Measurements from ENCODE around the gene ALDH18A1.
"Not testable (repeated sequence)": the region's sequence is repeated elsewhere in the genome, so short reads cannot be mapped to it uniquely, and the experiment has no call there.

The ALDH18A1 gene

DNA sequence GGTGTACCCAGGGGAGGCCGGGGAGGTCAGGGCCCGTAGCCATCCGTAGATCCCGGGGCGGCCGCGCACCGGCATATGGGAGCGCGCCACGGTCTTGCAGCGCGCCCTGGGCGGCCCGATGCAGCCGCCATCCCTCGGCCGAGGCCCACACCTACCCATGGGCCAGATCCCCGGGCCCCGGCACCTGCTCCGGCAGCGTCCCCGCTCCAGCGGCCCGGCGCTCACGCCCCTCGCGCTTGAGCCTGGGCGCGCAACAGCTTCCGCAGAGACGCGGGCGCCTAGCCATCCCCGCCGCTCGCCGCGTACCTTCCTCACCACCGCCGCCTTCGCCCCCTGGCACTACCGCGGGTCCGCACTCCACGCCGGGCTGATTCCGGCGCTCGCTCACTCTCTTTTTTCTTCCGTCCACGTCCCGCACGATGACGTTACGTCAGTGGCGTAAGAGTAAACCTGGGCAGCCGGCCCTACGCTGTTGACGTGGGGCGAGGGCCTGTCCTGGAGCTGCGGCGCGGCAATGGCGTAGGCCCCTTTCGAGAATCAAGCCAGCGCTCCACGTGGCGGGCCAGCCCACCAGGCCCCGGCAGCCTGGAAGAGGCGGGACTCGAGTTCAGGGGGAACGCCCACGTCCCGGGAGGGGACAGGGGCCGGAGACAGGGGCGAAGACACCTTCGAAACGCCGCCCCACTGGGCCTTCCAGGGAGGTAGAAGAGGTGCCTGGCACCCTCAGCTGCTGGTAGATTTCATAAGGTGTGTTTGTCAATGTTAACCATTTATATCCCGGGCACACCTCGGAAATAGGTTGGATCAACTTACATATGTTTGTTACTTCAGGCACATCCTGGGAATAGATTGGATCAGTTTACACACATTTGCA lies at the start of gene ALDH18A1:
ALDH18A1 (minus strand) TSS at position 421 of the 874 bp plus-strand sequence. CDS start 3,334 bp downstream, outside the sequence.
- DNase-seq (ENCODE audit: low read depth) = peak; percentile 84

DNA sequence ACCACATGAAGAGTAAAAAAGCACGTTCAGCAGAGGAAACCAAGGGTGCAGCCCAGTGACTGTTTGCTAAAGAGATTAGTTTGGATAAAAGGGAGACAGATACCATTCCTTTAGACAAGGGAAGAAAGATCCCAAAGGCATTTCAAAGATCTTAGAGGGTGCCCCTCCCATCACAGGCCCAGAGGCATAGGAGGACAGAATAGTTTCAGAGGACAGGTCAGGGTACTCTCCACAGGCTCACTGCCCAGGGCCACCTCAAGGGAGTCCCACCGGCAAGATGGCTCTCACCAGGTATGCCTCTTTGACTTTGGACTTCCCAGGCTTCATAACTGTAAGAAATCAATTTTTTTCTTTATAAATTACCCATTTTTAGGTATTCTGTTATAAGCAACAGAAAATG lies 41.9 kb upstream of the ALDH18A1 start:
- DNase-seq (ENCODE audit: low read depth) = no peak

DNA sequence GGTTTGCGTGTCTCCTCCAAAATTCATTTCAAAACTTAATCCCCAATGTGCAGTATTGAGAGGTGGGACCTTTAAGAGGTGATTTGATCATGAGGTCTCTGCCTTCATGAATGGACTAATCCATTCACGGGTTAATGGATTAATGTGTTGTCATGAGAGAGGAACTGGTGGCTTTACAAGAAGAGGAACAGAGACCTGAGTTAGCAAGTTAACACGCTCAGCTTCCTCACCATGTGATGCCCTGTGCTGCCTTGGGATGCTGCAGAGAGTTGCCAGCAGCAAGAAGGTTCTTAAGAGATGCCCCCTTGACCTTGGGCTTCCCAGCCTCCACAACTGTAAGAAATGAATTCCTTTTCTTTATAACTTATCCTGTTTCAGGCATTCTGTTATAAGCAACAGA lies 40.9 kb upstream of the ALDH18A1 start:
- no peak for DNase-seq (ENCODE audit: low read depth)

DNA sequence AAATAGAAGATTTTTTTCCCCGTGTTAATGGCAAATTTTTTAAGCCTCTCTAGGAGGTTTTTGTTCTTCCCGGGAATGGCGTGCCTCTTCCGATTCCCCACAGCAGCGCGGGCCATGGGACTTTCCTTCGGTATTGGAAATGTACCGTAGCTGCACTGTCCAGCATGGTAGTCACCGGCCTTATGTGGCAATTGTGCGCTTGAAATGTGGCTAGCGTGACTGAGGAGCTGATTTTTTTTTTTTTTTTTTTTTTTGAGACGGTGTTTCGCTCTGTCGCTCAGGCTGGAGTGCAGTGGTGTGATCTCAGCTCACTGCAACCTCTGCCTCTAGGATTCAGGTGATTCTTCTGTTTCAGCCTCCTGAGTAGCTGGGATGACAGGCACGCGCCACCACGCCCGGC lies 38.2 kb upstream of the ALDH18A1 start:
- DNase-seq (ENCODE audit: low read depth) = no peak

DNA sequence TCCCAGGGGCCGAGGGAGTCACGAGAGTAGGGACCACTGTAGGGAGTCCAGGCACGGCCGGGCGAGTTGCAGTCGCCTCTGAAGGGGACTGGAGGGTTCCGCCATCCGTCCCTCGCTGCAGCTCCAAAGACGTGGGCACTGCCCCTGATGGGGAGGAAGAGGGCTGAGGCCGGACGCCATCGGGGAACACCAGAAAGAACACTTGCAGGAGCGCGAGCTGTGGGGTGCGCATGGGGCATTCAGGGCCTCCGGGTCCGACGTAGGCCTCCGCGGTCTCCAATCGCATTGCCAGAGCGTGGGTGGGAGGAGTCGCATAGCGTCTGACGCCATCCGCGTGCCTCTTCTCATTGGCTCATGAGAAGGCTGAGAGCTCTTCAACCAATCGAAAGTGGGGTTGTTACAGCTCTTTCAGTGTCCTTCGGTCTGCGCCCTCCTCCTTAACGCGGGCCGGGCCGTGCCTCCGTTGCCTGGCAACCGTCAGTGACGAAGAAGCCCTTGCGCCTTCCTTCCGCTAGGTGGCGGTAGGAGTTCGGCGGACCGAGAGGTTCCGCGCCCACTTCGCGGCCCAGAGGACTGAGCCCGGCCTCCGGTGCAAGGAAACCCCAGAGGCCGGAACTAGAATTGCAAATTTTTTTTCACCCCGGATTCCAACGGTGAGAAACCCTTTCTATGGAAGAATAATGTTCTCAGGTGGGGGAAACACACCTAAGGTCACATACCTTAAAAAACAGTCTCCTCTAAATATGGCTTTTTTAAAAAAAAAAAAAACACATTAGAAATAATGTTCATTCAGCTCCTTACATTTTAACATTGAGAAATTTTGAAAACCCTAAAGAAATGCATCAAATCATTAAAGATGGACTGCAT lies 37.4 kb upstream of the ALDH18A1 start, which contains the start of gene TCTN3:
TCTN3 (minus strand) TSS at position 260 of the 867 bp plus-strand sequence; CDS start at position 232, 28 bp downstream.
- peak; percentile 86 for DNase-seq (ENCODE audit: low read depth)

DNA sequence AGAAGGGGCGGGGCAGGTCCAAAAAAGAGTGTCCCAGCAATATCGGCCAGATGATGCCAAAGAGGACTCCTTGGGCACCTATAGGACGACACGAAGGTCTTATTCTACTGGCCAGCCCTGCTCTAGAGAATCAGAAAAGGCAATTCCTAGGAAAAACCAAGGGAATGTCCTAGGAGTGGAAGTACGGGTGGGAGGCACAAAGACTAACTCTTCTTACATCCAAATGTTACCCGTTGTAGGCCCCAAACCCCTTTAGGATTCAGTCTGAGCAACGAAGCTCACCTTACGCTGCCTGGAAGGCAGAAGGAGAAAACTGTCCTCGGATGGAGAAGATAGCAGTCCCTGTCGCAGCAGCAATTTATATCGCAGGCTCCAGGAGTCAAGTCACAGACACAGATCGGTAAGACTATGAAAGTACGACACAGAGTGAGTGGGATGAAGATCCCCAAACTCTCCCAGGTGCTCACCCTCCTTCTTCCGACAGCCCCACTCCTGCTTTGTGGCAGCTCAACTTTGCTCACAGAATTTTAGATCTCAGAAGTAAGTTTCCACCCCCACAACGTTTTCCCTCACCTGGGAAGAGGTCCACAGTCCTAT lies 36.7 kb upstream of the ALDH18A1 start:
- no peak for DNase-seq (ENCODE audit: low read depth)

DNA sequence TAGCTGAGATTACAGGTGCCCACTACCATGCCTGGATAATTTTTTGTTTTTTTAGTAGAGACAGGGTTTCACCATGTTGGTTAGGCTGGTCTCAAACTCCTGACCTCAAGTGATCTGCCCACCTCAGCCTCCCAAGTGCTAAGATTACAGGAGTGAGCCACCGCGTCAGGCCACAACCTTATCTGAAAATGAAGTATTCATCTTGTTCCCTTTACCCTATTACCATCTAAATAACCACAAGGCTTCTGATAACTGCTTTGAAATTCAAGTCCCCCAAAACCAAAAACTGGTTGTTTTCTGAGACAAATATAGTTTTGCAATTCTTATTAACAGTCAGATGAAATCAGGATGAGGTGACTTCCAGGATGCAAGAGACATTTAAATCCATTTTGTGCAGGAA lies 34.8 kb upstream of the ALDH18A1 start:
- DNase-seq (ENCODE audit: low read depth) = no peak

DNA sequence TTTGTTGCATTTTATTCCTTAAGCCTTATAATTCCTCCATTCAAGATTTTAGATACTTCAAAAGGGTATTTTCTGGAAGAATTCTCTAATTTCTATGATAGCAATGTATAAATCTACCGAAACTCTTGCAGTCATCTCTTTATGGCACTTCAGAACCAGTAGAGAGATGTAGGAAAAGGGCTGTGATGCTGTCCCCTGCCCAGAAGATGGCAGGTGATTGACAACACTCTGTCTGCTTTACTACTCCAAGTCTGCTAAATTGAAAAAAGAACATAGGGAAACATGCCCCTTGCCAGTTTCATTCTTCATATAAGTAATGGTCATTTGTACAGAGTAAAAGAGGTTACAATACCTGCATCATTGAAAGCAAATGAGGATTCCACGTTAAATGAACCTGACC lies 32.1 kb upstream of the ALDH18A1 start:
- DNase-seq (ENCODE audit: low read depth) = no peak

DNA sequence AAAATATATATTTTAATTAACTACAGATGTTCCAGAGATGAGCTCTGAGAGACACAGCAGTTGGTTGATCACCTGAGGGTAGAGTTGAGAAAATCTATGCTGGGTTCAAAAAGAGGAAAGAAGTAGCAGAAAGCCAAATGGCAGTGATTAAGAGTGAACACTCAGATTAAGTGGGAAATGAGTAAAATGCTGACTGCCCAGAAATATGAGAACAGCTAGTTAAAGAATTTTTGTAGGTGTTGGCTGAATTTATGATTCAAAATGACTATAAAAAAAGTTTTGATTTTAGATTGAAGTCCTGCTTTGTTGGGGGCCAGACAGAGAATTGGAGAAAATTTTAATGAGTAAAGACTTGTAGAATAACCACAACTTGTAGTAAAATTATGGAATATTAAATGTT lies 27.5 kb upstream of the ALDH18A1 start:
- no peak for DNase-seq (ENCODE audit: low read depth)

DNA sequence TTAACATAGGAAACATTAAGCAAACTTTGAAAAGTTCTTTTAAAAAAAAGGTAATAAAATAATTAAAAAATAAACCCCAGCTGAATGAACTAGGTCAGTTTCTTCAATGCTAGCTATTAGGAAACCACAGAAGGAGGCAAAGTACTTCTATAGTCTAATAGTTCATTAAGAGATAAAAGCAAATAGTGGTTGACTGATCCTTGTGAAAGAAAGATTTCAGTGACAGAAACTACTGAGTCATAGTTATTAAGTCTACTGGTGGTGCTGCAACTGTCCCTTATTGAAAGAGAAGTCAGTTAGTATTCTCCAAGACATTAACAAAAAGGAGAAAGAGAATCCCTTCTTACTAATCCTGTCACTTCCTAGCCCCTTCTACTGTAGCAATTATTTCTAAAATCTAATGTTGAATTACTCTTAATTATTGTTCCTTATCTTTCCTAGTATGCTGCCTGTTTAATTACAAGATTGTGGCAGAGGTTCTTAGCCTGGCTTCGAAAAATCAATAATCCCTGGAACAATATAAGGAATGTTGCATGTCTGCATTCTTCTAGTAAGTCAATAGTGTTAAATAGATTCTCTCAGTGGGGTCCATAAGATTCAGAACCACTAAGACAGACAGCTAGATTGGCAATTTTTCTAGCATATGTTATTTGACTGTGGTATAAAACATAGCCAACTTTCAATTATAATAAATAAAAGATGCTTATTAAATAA lies 19.0 kb upstream of the ALDH18A1 start:
- no peak for DNase-seq (ENCODE audit: low read depth)

DNA sequence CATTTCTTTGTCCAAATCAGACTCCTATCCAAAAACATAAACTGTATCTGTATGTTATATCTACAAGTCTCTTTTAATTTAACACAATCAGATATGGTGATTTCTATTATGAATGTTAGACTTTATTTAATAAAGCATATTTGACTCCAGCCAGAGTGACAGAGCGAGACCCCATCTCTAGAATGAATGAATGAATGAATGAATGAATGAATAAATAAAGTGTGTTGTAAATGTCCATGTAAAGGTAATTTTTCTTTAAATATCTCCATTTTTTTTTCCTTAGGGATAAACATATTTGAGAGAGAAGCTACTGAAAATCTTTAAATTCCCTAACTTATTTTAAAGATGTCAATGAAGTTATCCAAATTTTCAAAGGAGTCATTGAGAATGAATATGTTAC lies 18.1 kb upstream of the ALDH18A1 start:
- DNase-seq (ENCODE audit: low read depth) = no peak

DNA sequence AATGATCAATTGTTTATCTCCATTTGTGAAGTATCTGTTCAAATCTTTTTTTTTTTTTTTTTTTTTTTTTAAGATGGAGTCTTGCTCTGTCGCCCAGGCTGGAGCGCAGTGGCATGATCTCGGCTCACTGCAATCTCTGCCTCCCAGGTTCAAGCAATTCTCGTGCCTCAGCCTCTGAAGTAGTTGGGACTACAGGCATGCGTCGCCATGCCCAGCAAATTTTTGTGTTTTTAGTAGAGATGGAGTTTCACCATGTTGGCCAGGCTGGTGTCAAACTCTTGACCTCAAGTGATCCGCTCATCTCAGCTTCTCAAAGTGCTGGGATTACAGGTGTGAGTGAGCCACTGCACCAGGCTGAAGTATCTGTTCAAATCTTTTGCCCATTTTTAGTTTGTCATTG lies 16.1 kb upstream of the ALDH18A1 start:
- not testable (repeated sequence) for DNase-seq (ENCODE audit: low read depth)

DNA sequence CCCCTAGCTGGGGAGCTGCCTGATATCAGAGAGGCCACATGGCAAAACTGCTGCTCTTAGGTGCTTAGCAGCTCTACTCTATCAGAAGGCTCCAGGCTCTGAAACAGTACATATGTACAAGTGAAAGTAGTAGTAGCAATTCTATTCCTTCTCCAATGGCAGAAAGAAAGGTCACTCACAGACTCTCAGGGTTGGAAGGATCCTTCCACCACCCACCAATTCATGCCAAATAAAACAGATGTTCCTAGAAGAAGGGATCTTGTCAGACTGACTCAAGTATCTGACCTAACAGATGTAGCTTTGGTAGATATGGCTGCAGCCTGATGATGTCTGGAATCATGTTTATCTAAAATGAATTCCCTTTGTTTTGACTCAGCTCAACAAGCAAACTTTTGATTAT lies 8.0 kb upstream of the ALDH18A1 start:
- DNase-seq (ENCODE audit: low read depth) = no peak

DNA sequence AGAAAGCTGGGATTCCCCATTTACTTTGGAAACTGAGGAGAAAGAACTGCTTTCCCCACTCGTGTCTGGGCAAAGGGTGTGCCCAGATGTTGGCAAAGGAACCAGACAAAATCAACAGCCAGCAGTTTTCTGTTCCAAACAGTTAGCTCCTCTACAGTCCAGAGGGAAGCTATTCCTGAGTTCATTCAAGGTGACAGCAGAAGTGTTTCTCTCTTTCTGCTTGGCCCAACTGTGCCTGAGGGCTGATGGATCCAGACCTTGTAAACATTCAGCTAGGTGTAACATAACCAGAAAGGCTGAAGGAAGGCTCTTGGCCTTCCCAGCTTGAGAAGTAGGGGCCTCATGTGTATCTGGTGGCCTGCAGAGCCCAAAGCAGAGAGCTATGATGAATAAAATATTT lies 7.0 kb upstream of the ALDH18A1 start:
- no peak for DNase-seq (ENCODE audit: low read depth)

DNA sequence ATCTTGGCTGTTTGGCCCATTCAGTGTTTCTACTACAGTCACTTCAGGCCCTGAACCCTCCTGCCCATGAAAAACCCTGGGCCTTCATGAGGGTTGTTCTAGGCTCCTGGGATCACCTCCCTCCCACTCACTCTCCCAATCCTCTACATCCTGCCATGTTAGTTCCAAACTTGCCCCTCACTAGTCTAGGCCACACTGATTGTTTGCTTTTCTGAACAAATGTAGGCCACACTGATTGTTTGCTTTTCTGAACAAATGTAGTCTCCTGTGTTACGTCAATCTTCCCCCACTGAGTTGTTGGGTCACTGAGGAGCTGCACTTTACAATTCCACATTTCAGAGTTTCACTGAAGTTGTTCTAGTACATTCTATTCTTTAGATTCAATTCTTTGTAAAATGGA lies 5.3 kb upstream of the ALDH18A1 start:
- DNase-seq (ENCODE audit: low read depth) = no peak

DNA sequence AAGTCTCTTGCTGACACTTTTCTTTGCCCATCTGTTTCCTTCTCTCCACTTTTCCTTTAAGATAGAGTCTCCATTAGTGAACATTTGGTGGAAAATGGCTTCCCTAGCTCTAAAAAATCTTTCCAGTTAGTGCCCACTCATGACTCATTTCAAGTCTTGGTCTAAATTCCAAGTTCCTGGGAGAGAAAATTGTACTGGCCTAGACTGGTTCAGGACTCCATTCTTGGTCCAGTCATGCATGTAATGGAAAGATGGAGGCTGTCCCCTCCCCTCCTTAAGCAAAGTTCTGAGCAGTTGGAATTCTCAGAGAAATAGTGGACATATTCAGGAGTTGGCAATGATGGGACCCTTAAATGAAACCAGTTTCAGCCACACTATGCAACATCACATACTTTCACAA lies 3.8 kb upstream of the ALDH18A1 start:
- no peak for DNase-seq (ENCODE audit: low read depth)

DNA sequence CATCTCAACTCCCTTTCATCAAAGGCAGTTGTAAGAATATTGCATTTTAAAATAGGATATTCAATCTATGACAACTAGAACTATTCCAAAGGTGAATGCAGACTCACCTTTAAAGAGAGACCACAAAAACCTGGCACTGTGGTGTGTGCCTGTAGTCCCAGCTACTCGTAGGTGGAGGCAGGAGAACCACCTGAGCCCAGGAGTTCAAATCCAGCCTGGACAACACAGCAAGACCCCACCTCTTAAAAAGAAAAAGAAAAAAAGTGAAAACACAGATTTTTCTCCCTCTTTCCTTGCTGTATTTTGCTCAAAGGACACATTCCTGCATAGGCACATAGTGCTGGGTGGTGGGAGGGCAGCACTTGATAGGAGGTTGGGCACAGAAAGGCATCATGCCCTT lies 739 bp upstream of the ALDH18A1 start:
- no peak for DNase-seq (ENCODE audit: low read depth)

DNA sequence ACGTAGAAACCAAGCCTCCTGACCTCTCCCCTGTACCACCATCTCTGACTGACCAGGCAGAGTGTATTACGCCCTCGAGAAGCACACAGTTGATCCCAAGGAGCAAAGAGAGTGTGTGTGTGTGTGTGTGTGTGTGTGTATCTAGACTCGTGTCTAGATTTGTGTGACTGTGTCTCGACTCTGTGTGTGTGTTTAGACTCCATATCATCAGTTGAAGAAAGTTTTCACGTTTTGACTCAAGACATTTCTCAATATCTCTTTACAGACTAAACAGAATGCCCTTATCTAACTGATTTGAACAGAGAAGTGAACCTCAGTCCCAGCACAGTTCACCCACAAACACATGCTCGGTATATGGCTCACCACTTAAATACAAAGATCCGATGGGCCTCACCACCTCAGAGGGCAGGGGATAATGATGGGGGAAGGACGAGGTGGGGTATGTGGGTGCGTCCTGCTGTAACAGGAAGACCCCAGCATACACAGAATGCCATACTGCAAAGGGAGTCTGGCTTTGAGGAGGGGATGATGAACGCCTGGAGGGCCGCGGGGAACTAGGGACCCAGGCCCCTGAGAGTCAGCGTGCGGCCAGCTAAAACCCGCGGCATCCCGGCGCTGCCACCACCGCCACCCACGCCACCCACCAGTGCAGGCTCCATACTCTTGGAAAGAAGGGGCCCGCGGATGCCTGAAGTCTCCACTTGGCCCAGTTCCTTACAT lies 780 bp downstream of the ALDH18A1 start:
- no peak for DNase-seq (ENCODE audit: low read depth)

DNA sequence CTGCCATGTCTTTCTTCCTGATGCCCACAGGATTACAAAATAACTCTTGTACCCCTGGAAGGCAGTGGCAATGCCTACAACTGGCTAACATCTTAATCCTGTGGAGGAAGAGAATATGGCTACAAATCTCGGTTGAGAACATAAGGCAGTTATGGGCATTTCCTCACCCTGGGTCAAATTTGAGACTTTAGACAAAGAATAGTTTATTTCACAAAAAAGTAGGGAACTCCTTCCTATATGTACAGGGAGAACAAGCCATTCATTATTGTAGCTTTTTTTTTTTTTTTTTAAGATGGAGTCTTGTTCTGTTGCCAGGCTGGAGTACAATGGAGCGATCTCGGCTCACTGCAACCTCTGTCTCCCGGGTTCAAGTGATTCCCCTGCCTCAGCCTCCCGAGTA lies 2.6 kb downstream of the ALDH18A1 start:
- DNase-seq (ENCODE audit: low read depth) = no peak

DNA sequence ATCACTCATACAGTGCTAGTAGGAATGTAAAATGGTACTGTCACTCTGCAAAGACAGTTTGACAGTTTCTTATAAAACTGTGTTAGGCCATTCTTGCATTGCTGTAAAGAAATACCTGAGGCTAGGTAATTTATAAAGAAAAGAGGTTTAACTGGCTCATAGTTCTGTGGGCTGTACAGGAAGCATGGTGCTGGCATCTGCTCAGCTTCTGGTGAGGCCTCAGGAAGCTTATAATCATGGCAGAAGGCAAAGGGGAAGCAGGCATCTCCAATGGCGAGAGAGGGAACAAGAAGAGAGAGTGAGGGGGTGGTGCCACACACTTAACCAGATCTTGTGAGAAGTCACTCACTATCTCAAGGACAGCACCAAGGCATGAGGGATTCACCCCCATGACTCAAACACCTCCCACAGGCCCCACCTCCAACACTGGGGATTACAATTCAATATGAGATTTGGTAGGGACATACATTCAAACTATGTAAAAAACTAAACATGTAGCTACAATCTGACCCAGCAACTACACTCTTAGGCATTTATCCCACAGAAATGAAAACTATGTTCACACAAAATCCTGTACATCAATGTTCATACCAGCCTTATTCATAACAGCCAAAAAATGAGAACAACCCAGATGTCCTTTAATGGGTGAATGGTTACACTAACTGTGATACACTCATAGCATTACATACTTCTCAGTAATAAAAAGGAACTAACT lies 5.0 kb downstream of the ALDH18A1 start:
- DNase-seq (ENCODE audit: low read depth) = no peak

DNA sequence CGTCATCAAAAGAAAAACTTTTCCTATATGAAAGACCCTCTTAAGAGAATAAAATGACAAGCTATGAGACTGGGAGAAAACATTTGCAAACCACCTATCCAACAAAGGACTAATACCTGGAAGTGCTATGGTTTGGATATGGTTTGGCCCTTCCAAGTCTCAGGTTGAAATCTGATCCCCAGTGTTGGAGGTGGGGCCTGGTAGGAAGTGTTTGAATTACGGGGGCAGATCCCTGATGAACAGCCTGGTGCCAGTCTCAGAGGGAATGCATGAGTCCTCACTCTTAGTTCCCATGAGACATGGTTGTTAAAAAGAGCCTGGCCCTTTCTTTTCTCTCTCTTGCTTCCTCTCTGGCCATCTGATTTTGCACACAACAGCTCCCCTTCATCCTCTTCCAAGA lies 6.3 kb downstream of the ALDH18A1 start:
- no peak for DNase-seq (ENCODE audit: low read depth)

All from stimulated activated CD8-positive, alpha-beta memory T cell treated with anti-CD3 and anti-CD28 coated beads, Interleukin-7, amount 100 ng/mL, for 24 hours (primary cell).